C4-2B (cell line): ENCODE results near the gene GNAT3.

Experiments used
- H3K27ac ChIP-seq: fragments of 450-650 bp; 2 replicates; pipeline ENCODE4 v1.5.1; 2017
- ZFX ChIP-seq: fragments of 450-650 bp; IDR thresholded peaks from 2 replicates; pipeline ENCODE4 v1.6.1; 2017
- TF ChIP-seq, protein P1 (sequence below): fragments of 450-650 bp; conservative IDR thresholded peaks from 2 replicates; pipeline ENCODE4 v1.5.1; 2017; ENCODE audit warnings: mild to moderate bottlenecking

Gene GNAT3

DNA sequence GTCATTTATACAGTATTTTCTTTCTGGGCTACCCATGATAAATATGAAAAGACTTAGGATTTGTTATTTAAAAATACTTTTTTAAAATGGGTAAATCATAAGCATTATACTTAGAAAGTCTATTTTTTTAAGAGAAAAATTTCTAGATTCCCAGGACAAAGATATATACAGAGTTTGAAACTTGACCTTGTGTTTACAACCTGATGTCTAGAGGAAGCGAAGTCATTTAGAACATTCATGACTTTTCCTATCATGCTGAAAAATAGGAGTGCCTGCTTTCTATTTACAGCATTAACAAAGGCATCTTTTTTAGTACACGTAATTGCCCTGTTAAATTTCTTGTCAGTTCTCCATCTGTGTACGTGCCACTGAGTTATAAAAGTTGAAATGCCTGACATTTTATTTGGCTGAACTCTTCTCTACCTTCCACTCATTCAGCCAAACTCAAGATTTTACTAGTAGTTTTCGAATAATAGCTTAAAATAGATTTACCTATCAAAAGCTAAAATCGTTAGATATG lies 23.0 kb downstream of the GNAT3 start:
- H3K27ac ChIP-seq: no peak overlapping the region
- TF ChIP-seq, protein P1, sequence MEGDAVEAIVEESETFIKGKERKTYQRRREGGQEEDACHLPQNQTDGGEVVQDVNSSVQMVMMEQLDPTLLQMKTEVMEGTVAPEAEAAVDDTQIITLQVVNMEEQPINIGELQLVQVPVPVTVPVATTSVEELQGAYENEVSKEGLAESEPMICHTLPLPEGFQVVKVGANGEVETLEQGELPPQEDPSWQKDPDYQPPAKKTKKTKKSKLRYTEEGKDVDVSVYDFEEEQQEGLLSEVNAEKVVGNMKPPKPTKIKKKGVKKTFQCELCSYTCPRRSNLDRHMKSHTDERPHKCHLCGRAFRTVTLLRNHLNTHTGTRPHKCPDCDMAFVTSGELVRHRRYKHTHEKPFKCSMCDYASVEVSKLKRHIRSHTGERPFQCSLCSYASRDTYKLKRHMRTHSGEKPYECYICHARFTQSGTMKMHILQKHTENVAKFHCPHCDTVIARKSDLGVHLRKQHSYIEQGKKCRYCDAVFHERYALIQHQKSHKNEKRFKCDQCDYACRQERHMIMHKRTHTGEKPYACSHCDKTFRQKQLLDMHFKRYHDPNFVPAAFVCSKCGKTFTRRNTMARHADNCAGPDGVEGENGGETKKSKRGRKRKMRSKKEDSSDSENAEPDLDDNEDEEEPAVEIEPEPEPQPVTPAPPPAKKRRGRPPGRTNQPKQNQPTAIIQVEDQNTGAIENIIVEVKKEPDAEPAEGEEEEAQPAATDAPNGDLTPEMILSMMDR: no peak
- no peak for TF ChIP-seq ZFX

DNA sequence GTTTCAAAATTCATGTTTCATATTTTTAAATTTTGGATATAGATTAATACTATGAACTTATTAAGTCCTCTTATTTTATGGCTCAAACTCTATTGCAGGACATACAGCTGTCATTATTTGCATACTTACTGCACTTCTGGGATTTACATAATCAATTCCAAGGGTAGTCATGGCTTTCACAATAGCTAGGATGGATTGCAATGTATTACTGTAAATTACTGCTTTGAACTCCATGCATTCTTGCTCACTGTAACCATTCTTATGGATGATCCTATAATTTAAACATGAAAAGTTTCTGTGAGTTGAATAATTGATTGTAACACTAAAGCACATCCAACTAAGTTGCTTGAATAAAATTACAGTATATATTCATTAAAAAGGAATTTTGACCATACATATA lies 23.5 kb downstream of the GNAT3 start:
- TF ChIP-seq, protein P1: no peak
- TF ChIP-seq ZFX: no peak

DNA sequence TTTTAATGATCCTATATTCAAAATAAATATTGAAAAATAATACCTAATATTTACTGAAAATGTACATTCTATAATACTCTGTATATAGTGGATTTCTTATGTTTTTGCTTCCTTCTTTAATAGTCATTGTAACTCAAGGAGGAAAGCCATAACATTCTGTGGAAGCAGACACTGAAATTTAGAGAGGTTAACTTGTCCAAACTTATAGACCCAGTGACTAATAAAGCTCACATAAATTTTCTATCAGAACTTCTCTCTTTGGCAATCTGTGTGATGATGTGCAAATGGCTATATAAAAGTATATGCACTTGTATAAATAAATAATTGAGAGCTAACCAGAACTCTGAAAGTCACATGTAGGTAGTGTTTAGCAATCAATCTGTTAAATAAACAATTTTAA lies 26.1 kb downstream of the GNAT3 start:
- TF ChIP-seq, protein P1: no peak
- TF ChIP-seq ZFX: no peak
- no peak overlapping the region for H3K27ac ChIP-seq

More for the DNA sequence above, 23.5 kb downstream of the GNAT3 start:
- no peak overlapping the region for H3K27ac ChIP-seq

DNA sequence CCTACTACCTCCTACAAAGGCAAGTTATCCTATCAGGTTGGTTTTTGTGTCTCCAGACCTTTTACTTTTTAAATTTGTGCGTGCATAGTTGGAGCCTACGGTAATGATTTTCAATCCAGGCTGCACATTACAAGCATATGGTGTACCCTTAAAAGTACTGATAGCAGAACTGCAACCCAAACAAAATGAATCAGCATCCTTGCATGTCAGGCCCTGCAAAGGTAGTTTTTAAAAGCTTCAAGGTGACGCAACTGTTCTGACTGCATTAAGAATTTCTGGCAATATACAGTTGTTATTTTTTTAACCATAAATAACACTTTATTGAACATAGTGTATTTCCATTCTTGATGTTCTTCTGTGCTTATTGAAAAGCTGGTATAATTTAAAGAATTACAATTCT lies 28.9 kb downstream of the GNAT3 start:
- no peak for TF ChIP-seq ZFX
- TF ChIP-seq, protein P1: no peak
- H3K27ac ChIP-seq: no peak overlapping the region

DNA sequence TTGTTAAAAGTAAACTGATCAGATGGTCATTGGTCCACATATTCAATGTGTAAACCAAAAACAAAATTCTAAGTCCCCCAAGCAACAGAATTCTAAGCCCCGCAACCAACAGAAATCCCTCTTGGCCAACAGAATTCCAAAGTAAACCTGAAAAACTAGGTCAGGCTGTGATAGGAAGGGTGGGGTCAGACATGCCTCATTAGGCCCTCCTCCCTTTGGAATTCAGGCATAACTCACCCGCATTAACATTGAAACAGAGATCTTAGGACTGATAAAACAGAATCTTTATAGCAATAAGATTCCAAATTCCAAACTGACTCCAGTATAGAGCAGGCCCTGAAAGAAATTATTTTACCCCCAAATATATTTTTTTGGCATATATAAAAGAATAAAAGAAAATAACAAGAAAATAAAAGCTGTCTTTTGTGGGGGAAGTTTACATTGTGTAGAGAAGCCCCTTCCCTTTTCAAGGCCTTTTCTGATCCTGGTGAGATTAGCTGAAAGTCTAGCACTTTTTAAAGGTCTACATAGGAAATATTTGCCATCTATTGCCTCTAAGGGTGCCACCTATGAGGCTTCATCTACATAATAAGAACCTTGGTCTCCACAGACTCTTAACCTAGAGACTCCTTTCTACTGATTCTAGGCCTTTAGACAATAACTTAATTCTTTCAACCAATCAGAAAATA lies 30.5 kb downstream of the GNAT3 start:
- H3K27ac ChIP-seq: no peak overlapping the region
- TF ChIP-seq, protein P1: no peak
- no peak for TF ChIP-seq ZFX

DNA sequence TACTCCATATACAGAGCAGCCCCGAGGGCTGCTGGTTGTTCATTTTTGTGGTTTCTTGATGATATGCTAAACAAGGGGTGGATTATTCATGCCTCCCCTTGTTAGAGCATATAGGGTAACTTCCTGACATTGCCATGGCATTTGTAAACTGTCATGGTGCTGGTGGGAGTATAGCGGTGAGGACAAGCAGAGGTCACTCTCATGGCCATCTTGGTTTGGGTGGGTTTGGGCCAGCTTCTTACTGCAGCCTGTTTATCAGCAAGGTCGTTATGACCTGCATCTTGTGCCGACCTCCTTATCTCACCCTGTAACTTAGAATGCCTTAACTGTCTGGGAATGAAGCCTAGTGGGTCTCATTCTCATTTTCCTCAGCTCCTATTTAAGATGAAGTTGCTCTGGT lies 31.3 kb downstream of the GNAT3 start:
- TF ChIP-seq ZFX: no peak
- H3K27ac ChIP-seq: no peak overlapping the region

DNA sequence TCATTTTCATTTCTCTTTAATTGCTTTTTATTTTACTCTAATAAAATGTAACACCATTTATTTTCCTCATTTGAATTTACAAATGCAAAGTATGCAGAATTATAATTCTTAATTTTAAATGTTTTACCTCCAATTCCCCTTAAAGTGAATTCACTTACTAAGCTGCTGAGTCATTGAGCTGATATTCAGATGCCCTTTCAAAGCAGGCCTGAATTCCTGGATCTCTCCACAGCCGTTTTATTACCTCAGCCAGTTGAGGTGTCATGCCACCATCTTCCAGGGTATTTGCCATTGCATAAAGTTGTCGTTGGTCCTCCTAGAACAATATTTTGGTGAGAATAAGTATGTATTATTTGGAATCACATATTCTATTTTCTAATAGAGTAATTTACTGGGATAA lies 33.2 kb downstream of the GNAT3 start:
- no peak overlapping the region for H3K27ac ChIP-seq
- TF ChIP-seq, protein P1: no peak
- no peak for TF ChIP-seq ZFX

DNA sequence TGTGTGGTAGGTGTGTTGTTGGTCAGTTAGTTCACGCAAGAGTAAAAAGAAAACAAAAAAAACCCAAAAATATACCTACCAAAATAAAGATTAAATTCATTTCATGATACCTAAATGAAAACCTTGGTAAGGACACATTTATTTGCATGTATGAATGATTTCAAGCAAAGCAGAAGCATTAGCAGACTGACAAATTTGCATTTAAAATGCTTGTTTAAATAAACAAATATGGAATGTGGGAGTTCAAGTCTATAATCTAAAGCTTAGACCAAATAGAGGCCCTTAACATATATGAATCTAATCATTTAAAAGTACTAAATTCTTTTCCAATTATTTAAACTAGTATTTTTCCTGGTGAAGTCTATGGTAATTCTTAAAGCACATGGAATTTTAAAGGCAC lies 35.8 kb downstream of the GNAT3 start:
- H3K27ac ChIP-seq: no peak overlapping the region
- TF ChIP-seq, protein P1: no peak
- no peak for TF ChIP-seq ZFX
